WTC11 (cell line): Measurements from ENCODE around the gene CYGB. TPM values are rescaled to one million over a fixed set of nuclear protein-coding genes. Genes with fewer than 3 reads are reported as not detected.
A peak's percentile ranks its signal among the peaks of the same experiment; 100 is the strongest.

Experiments used
- ATF1 ChIP-seq: sonication (generic); formaldehyde crosslinking; IDR thresholded peaks from 2 replicates; pipeline ENCODE4 v1.8.1; 2023; ENCODE audit warnings: mild to moderate bottlenecking, moderate library complexity, missing genetic modification reagents
- CBFB ChIP-seq: sonication (generic); formaldehyde crosslinking; IDR thresholded peaks from 2 replicates; pipeline ENCODE4 v1.8.1; 2022; ENCODE audit warnings: mild to moderate bottlenecking, low read depth, missing genetic modification reagents
- EMX1 ChIP-seq: fragments of 250-450 bp; sonication (Bioruptor Pico); IDR thresholded peaks from 2 replicates; pipeline ENCODE4 v1.8.0; 2021; ENCODE audit warnings: mild to moderate bottlenecking
- ETV6 ChIP-seq: sonication (generic); formaldehyde crosslinking; IDR thresholded peaks from 2 replicates; pipeline ENCODE4 v1.8.1; 2022; ENCODE audit warnings: mild to moderate bottlenecking, missing genetic modification reagents
- FOXK1 ChIP-seq: sonication (generic); formaldehyde crosslinking; IDR thresholded peaks from 2 replicates; pipeline ENCODE4 v1.8.0; 2022; ENCODE audit warnings: mild to moderate bottlenecking, moderate library complexity, missing genetic modification reagents
- FOXP1 ChIP-seq: sonication (generic); formaldehyde crosslinking; IDR thresholded peaks from 2 replicates; pipeline ENCODE4 v1.8.0; 2022; ENCODE audit warnings: missing genetic modification reagents, mild to moderate bottlenecking, moderate library complexity, borderline replicate concordance
- GABPB1 ChIP-seq: sonication (generic); formaldehyde crosslinking; IDR thresholded peaks from 2 replicates; pipeline ENCODE4 v1.8.1; 2023; ENCODE audit warnings: mild to moderate bottlenecking, missing genetic modification reagents
- GTF2I ChIP-seq: fragments of 250-450 bp; sonication (Bioruptor Pico); conservative IDR thresholded peaks from 2 replicates; pipeline ENCODE4 v1.4.0; 2021; ENCODE audit warnings: mild to moderate bottlenecking
- HMGA2 ChIP-seq: fragments of 250-450 bp; sonication (Bioruptor Pico); IDR thresholded peaks from 2 replicates; pipeline ENCODE4 v1.4.0; 2021; ENCODE audit warnings: mild to moderate bottlenecking, moderate library complexity
- MXD4 ChIP-seq: fragments of 250-450 bp; sonication (Bioruptor Pico); IDR thresholded peaks from 2 replicates; pipeline ENCODE4 v1.8.0; 2021; ENCODE audit warnings: mild to moderate bottlenecking, moderate library complexity, borderline replicate concordance
- MYBL2 ChIP-seq: sonication (generic); formaldehyde crosslinking; IDR thresholded peaks from 2 replicates; pipeline ENCODE4 v1.8.1; 2023; ENCODE audit warnings: mild to moderate bottlenecking, moderate library complexity, missing genetic modification reagents
- NR2C2 ChIP-seq: sonication (generic); formaldehyde crosslinking; IDR thresholded peaks from 2 replicates; pipeline ENCODE4 v1.8.0; 2022; ENCODE audit warnings: mild to moderate bottlenecking, missing genetic modification reagents
- NR3C1 ChIP-seq: sonication (generic); formaldehyde crosslinking; conservative IDR thresholded peaks from 2 replicates; pipeline ENCODE4 v1.8.1; 2023; ENCODE audit warnings: low read depth, mild to moderate bottlenecking, missing genetic modification reagents
- OVOL2 ChIP-seq: fragments of 250-450 bp; sonication (Bioruptor Pico); IDR thresholded peaks from 2 replicates; pipeline ENCODE4 v1.9.0; 2021; ENCODE audit warnings: mild to moderate bottlenecking, borderline replicate concordance
- ZNF416 ChIP-seq: fragments of 250-450 bp; sonication (Bioruptor Pico); IDR thresholded peaks from 2 replicates; pipeline ENCODE4 v1.9.0; 2021; ENCODE audit warnings: mild to moderate bottlenecking, inconsistent platforms
- ZNF423 ChIP-seq: fragments of 250-450 bp; sonication (Bioruptor Pico); IDR thresholded peaks from 2 replicates; pipeline ENCODE4 v2.1.2; 2022; ENCODE audit warnings: mild to moderate bottlenecking, moderate library complexity
- total RNA-seq: library from RNA; stranded (reverse); gene quantifications from 3 replicates; pipeline ENCODE4 v1.2.3, GENCODE V29; 2021
- TF ChIP-seq, protein P1 (sequence below): sonication (generic); formaldehyde crosslinking; IDR thresholded peaks from 2 replicates; pipeline ENCODE4 v1.8.1; 2022; ENCODE audit warnings: missing genetic modification reagents, borderline replicate concordance
- TF ChIP-seq, protein P2 (sequence below): sonication (generic); formaldehyde crosslinking; IDR thresholded peaks from 2 replicates; pipeline ENCODE4 v1.8.1; 2023; ENCODE audit warnings: mild to moderate bottlenecking, missing genetic modification reagents, moderate library complexity
- TF ChIP-seq, protein P3 (sequence below): sonication (generic); formaldehyde crosslinking; IDR thresholded peaks from 2 replicates; pipeline ENCODE4 v1.8.0; 2022; ENCODE audit warnings: mild to moderate bottlenecking, missing genetic modification reagents
- TF ChIP-seq, protein P4 (sequence below): fragments of 250-450 bp; sonication (Bioruptor Pico); IDR thresholded peaks from 2 replicates; pipeline ENCODE4 v1.9.0; 2021; ENCODE audit warnings: mild to moderate bottlenecking
- TF ChIP-seq, protein P5 (sequence below): sonication (generic); formaldehyde crosslinking; conservative IDR thresholded peaks from 2 replicates; pipeline ENCODE4 v1.8.1; 2022; ENCODE audit warnings: mild to moderate bottlenecking, missing genetic modification reagents
- TF ChIP-seq, protein P6 (sequence below): sonication (generic); formaldehyde crosslinking; IDR thresholded peaks from 2 replicates; pipeline ENCODE4 v1.8.1; 2023; ENCODE audit warnings: mild to moderate bottlenecking, missing genetic modification reagents
- TF ChIP-seq, protein P7 (sequence below): sonication (generic); formaldehyde crosslinking; IDR thresholded peaks from 2 replicates; pipeline ENCODE4 v1.8.1; 2023; ENCODE audit warnings: mild to moderate bottlenecking, missing genetic modification reagents, moderate library complexity
- TF ChIP-seq, protein P8 (sequence below): fragments of 250-450 bp; sonication (Bioruptor Pico); IDR thresholded peaks from 2 replicates; pipeline ENCODE4 v1.9.0; 2021; ENCODE audit warnings: mild to moderate bottlenecking
- TF ChIP-seq, protein P9 (sequence below): sonication (generic); formaldehyde crosslinking; IDR thresholded peaks from 2 replicates; pipeline ENCODE4 v1.8.1; 2022; ENCODE audit warnings: low read depth, missing genetic modification reagents, borderline replicate concordance

The CYGB gene
- total RNA-seq, 1 experiment from 2014 or later, result 3.6 TPM

DNA sequence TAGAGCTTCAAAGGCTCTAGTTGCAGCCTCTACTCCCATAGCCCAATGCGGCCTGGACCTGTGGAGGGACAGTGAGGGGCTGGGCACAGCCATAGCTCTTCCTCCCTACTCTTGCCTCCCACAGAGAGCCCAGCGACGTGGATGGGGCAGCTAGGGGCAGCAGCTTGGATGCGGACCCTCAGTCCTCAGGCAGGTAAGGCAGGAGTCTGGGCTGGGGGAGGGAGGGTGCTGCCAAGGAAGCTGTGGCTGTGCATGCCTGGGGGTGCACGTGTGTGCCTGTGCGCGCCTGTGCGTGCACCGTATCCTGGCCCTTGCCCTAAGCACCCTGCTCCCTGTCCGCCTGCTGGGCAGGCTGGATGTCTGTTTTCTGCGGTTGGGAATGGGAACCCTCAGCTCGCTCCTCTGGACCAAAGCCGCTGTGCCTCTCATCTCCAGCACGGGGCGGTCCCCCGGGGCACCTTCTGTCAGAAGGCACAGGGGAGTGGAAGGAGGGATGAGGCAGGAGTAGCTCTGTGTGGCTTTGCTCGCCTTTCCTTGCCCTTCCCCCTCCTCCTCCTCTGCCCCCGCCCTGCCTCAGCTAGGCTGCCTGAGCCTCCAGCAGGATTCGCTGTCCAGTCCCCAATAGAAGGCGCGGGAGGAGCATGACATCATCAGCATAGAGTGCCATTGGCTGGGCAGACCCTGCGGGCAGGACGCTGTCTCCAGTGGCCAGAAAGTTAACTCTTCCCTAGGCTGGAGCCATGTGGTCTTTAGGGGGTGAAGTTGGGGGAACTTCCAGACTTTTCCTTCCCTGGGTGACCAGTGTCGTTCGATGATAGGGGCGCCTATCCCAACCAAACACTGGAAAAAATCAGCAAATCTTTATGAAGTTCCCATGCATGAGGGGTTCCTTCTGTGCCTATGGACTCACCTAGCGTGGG lies 3.1 kb upstream of the CYGB start (continued):
- TF ChIP-seq ETV6 (CRISPR knock-in tag), result no peak
- TF ChIP-seq ATF1 (CRISPR knock-in tag), result no peak
- TF ChIP-seq, protein P1, sequence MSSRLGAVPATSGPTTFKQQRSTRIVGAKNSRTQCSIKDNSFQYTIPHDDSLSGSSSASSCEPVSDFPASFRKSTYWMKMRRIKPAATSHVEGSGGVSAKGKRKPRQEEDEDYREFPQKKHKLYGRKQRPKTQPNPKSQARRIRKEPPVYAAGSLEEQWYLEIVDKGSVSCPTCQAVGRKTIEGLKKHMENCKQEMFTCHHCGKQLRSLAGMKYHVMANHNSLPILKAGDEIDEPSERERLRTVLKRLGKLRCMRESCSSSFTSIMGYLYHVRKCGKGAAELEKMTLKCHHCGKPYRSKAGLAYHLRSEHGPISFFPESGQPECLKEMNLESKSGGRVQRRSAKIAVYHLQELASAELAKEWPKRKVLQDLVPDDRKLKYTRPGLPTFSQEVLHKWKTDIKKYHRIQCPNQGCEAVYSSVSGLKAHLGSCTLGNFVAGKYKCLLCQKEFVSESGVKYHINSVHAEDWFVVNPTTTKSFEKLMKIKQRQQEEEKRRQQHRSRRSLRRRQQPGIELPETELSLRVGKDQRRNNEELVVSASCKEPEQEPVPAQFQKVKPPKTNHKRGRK (CRISPR knock-in tag), result no peak
- TF ChIP-seq FOXP1 (CRISPR knock-in tag), result 0 out of 2 replicates have a peak, but pooled peaks have one; percentile 51
- no peak for TF ChIP-seq NR2C2 (CRISPR knock-in tag)
- peak; percentile 18; the same call in 1 of the 2 replicates for TF ChIP-seq FOXK1 (CRISPR knock-in tag)
- no peak for TF ChIP-seq HMGA2 (CRISPR knock-in tag)
- no peak for TF ChIP-seq ZNF416 (CRISPR knock-in tag)
- TF ChIP-seq, protein P2, sequence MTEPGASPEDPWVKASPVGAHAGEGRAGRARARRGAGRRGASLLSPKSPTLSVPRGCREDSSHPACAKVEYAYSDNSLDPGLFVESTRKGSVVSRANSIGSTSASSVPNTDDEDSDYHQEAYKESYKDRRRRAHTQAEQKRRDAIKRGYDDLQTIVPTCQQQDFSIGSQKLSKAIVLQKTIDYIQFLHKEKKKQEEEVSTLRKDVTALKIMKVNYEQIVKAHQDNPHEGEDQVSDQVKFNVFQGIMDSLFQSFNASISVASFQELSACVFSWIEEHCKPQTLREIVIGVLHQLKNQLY (CRISPR knock-in tag), result no peak
- TF ChIP-seq GABPB1 (CRISPR knock-in tag), result no peak
- no peak for TF ChIP-seq ZNF423 (CRISPR knock-in tag)
- no peak for TF ChIP-seq CBFB
- TF ChIP-seq NR3C1 (CRISPR knock-in tag), result no peak
- TF ChIP-seq GTF2I, result no peak
- TF ChIP-seq, protein P3, sequence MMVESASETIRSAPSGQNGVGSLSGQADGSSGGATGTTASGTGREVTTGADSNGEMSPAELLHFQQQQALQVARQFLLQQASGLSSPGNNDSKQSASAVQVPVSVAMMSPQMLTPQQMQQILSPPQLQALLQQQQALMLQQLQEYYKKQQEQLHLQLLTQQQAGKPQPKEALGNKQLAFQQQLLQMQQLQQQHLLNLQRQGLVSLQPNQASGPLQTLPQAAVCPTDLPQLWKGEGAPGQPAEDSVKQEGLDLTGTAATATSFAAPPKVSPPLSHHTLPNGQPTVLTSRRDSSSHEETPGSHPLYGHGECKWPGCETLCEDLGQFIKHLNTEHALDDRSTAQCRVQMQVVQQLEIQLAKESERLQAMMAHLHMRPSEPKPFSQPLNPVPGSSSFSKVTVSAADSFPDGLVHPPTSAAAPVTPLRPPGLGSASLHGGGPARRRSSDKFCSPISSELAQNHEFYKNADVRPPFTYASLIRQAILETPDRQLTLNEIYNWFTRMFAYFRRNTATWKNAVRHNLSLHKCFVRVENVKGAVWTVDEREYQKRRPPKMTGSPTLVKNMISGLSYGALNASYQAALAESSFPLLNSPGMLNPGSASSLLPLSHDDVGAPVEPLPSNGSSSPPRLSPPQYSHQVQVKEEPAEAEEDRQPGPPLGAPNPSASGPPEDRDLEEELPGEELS (CRISPR knock-in tag), result no peak; the same call in 1 of the 2 replicates
- peak; percentile 78 for TF ChIP-seq MYBL2 (CRISPR knock-in tag)
- TF ChIP-seq, protein P4, sequence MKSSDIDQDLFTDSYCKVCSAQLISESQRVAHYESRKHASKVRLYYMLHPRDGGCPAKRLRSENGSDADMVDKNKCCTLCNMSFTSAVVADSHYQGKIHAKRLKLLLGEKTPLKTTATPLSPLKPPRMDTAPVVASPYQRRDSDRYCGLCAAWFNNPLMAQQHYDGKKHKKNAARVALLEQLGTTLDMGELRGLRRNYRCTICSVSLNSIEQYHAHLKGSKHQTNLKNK, result no peak
- TF ChIP-seq, protein P5, sequence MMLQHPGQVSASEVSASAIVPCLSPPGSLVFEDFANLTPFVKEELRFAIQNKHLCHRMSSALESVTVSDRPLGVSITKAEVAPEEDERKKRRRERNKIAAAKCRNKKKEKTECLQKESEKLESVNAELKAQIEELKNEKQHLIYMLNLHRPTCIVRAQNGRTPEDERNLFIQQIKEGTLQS, result no peak
- no peak for TF ChIP-seq MXD4 (CRISPR knock-in tag)
- TF ChIP-seq EMX1 (CRISPR knock-in tag), result no peak
- TF ChIP-seq, protein P6, sequence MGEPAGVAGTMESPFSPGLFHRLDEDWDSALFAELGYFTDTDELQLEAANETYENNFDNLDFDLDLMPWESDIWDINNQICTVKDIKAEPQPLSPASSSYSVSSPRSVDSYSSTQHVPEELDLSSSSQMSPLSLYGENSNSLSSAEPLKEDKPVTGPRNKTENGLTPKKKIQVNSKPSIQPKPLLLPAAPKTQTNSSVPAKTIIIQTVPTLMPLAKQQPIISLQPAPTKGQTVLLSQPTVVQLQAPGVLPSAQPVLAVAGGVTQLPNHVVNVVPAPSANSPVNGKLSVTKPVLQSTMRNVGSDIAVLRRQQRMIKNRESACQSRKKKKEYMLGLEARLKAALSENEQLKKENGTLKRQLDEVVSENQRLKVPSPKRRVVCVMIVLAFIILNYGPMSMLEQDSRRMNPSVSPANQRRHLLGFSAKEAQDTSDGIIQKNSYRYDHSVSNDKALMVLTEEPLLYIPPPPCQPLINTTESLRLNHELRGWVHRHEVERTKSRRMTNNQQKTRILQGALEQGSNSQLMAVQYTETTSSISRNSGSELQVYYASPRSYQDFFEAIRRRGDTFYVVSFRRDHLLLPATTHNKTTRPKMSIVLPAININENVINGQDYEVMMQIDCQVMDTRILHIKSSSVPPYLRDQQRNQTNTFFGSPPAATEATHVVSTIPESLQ (CRISPR knock-in tag), result no peak
- TF ChIP-seq, protein P7, sequence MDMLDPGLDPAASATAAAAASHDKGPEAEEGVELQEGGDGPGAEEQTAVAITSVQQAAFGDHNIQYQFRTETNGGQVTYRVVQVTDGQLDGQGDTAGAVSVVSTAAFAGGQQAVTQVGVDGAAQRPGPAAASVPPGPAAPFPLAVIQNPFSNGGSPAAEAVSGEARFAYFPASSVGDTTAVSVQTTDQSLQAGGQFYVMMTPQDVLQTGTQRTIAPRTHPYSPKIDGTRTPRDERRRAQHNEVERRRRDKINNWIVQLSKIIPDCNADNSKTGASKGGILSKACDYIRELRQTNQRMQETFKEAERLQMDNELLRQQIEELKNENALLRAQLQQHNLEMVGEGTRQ, result peak; percentile 32; the same call in 1 of the 2 replicates
- no peak for TF ChIP-seq OVOL2 (CRISPR knock-in tag)
- TF ChIP-seq, protein P8, sequence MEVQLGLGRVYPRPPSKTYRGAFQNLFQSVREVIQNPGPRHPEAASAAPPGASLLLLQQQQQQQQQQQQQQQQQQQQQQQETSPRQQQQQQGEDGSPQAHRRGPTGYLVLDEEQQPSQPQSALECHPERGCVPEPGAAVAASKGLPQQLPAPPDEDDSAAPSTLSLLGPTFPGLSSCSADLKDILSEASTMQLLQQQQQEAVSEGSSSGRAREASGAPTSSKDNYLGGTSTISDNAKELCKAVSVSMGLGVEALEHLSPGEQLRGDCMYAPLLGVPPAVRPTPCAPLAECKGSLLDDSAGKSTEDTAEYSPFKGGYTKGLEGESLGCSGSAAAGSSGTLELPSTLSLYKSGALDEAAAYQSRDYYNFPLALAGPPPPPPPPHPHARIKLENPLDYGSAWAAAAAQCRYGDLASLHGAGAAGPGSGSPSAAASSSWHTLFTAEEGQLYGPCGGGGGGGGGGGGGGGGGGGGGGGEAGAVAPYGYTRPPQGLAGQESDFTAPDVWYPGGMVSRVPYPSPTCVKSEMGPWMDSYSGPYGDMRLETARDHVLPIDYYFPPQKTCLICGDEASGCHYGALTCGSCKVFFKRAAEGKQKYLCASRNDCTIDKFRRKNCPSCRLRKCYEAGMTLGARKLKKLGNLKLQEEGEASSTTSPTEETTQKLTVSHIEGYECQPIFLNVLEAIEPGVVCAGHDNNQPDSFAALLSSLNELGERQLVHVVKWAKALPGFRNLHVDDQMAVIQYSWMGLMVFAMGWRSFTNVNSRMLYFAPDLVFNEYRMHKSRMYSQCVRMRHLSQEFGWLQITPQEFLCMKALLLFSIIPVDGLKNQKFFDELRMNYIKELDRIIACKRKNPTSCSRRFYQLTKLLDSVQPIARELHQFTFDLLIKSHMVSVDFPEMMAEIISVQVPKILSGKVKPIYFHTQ (CRISPR knock-in tag), result no peak
- TF ChIP-seq, protein P9, sequence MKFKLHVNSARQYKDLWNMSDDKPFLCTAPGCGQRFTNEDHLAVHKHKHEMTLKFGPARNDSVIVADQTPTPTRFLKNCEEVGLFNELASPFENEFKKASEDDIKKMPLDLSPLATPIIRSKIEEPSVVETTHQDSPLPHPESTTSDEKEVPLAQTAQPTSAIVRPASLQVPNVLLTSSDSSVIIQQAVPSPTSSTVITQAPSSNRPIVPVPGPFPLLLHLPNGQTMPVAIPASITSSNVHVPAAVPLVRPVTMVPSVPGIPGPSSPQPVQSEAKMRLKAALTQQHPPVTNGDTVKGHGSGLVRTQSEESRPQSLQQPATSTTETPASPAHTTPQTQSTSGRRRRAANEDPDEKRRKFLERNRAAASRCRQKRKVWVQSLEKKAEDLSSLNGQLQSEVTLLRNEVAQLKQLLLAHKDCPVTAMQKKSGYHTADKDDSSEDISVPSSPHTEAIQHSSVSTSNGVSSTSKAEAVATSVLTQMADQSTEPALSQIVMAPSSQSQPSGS (CRISPR knock-in tag), result peak; percentile 87; the same call in 1 of the 2 replicates
